PC-3 (cell line): ENCODE data around the gene LIPA. TPM values are rescaled to one million over a fixed set of nuclear protein-coding genes. Genes with fewer than 3 reads are reported as not detected.

Experiments used
- ATAC-seq: fragments of 200-7000 bp; cut with Tn5 transposase; 2 replicates; pipeline ENCODE4 v1.9.1; 2020; ENCODE audit warnings: mild to moderate bottlenecking, moderate library complexity
- BruUV-seq: library from RNA; stranded (reverse); fragments of 400-500 nt; replicated peaks from 2 replicates; lab custom pipeline; 2021; lab: Mats Ljungman, UMichigan
- CTCF ChIA-PET: fragments of 300-600 bp; sonication (Branson Sonifier 250); formaldehyde crosslinking; loops from one replicate; lab custom pipeline; 2022; ENCODE audit warnings: antibody characterized with exemption; lab: Charles Lee
- POLR2A ChIA-PET: fragments of 300-600 bp; sonication (Branson Sonifier 250); formaldehyde crosslinking; loops from one replicate; lab custom pipeline; 2022; ENCODE audit warnings: antibody characterized with exemption; ENCODE audit not compliant: unreplicated experiment; lab: Charles Lee
- DNase-seq: peaks from one replicate; pipeline ENCODE4 v3.0.0-alpha.2; 2015
- H2AFZ ChIP-seq: fragments of 300-600 bp; sonication (generic); 2 replicates; pipeline ENCODE4 v1.6.0; 2016; ENCODE audit warnings: antibody characterized with exemption, low read length
- H3F3A ChIP-seq: fragments of 300-600 bp; sonication (generic); one replicate; pipeline ENCODE4 v1.6.0; 2017; ENCODE audit warnings: antibody characterized with exemption, low read length, control low read depth, mild to moderate bottlenecking; ENCODE audit not compliant: unreplicated experiment
- H3K27ac ChIP-seq: fragments of 300-600 bp; sonication (generic); 2 replicates; pipeline ENCODE4 v1.5.1; 2016; ENCODE audit warnings: mild to moderate bottlenecking, low read length
- H3K27me3 ChIP-seq: fragments of 300-600 bp; sonication (generic); 2 replicates; pipeline ENCODE4 v1.6.1; 2016; ENCODE audit warnings: low read length, mixed read lengths
- H3K36me3 ChIP-seq: fragments of 300-600 bp; sonication (generic); 2 replicates; pipeline ENCODE4 v1.6.1; 2016; ENCODE audit warnings: low read depth, mixed run types, low read length, mixed read lengths
- H3K4me1 ChIP-seq: fragments of 300-600 bp; sonication (generic); 2 replicates; pipeline ENCODE4 v1.5.1; 2016; ENCODE audit warnings: low read length; ENCODE audit not compliant: insufficient read depth
- H3K4me2 ChIP-seq: fragments of 300-600 bp; sonication (generic); 2 replicates; pipeline ENCODE4 v1.6.0; 2016; ENCODE audit warnings: low read length
- H3K4me3 ChIP-seq: fragments of 300-600 bp; sonication (generic); 2 replicates; pipeline ENCODE4 v1.5.1; 2016; ENCODE audit warnings: mild to moderate bottlenecking, low read length, mixed read lengths
- H3K79me2 ChIP-seq: fragments of 300-600 bp; sonication (generic); 2 replicates; pipeline ENCODE4 v1.6.1; 2017; ENCODE audit warnings: low read length, mixed read lengths
- H3K9ac ChIP-seq: fragments of 300-600 bp; sonication (generic); 2 replicates; pipeline ENCODE4 v1.6.0; 2016; ENCODE audit warnings: mild to moderate bottlenecking, low read length
- H3K9me2 ChIP-seq: fragments of 300-600 bp; sonication (generic); replicated peaks from 2 replicates; pipeline ENCODE4 v1.6.1; 2016; ENCODE audit warnings: mixed run types, low read length, mixed read lengths
- H3K9me3 ChIP-seq: fragments of 300-600 bp; sonication (generic); 2 replicates; pipeline ENCODE4 v1.6.1; 2016; ENCODE audit warnings: low read length, mixed read lengths
- H4K20me1 ChIP-seq: fragments of 300-600 bp; sonication (generic); 2 replicates; pipeline ENCODE4 v1.6.1; 2016; ENCODE audit warnings: low read length, mixed read lengths
- CTCF ChIP-seq: fragments of 300-600 bp; sonication (generic); conservative IDR thresholded peaks from 2 replicates; pipeline ENCODE4 v1.5.1; 2017; ENCODE audit warnings: antibody characterized with exemption, low read depth, mild to moderate bottlenecking, low read length
- EZH2 ChIP-seq: fragments of 300-600 bp; sonication (generic); IDR thresholded peaks from one replicate; pipeline ENCODE4 v1.6.1; 2017; ENCODE audit warnings: antibody characterized with exemption, mild to moderate bottlenecking, low read length; ENCODE audit not compliant: unreplicated experiment
- EZH2phosphoT487 ChIP-seq: fragments of 300-600 bp; sonication (generic); IDR thresholded peaks from 2 replicates; pipeline ENCODE4 v1.6.1; 2018; ENCODE audit warnings: mild to moderate bottlenecking, antibody characterized with exemption, low read length, borderline replicate concordance
- intact Hi-C: fragments of 100-400 bp; cut with micrococcal nuclease; formaldehyde crosslinking; loops from 2 replicates; pipeline ENCODE4 v1.9.0; 2023
- total RNA-seq: library from RNA; depleted of rRNA; stranded (reverse); fragments of >200 nt; gene quantifications from 2 replicates; pipeline ENCODE4 v1.2.3, GENCODE V29; 2014

Gene LIPA
- total RNA-seq, 1 experiment from 2014 or later, result 55.7 TPM

GRCh38 chr10:89266721-89267453, 15.3 kb upstream of the LIPA start:
- H3F3A ChIP-seq, result peaks cover 12% of the 10 kb centered on the region
- H3K27ac ChIP-seq, result no peak overlapping the region
- H3K27me3 ChIP-seq, result no peaks in the 10 kb centered on the region
- H3K4me1 ChIP-seq, result peaks cover 34% of the 10 kb centered on the region
- no peak overlapping the region for H3K4me3 ChIP-seq
- no peaks in the 10 kb centered on the region for H3K79me2 ChIP-seq
- H4K20me1 ChIP-seq, result no peaks in the 10 kb centered on the region
- H3K9me2 ChIP-seq, result no peaks in the 10 kb centered on the region
- H3K36me3 ChIP-seq, result no peaks in the 10 kb centered on the region
- 0 out of 2 replicates have a peak overlapping the region, but pooled peaks have one; percentile 46 for H2AFZ ChIP-seq
- ATAC-seq (no peak), DNase-seq (no peak)
- no peak overlapping the region for H3K9ac ChIP-seq
- TF ChIP-seq EZH2, result no peak
- TF ChIP-seq CTCF, result no peak
- no peak for TF ChIP-seq EZH2phosphoT487
- ChIA-PET POLR2A (no interaction called here), CTCF (no interaction called here)
- BruUV-seq, result no TSS peak
- intact Hi-C loops, result no loop called here
- no peaks in the 10 kb centered on the region for H3K9me3 ChIP-seq
- H3K4me2 ChIP-seq, result no peak overlapping the region

- BruUV-seq, result no TSS peak
- ChIA-PET POLR2A (interaction anchor here (0.6 kb wide), 1 partner anchor 101 kb away, joined by 3 read pairs; no protein-coding TSS in a partner anchor), CTCF (no interaction called here)
- Histone ChIP-seq H3K79me2 (peaks cover 8% of the 10 kb centered on the region; the same call in 1 of the 2 replicates), H3K4me2 (peak overlapping the region; percentile 75), H3K4me1 (peaks cover 58% of the 10 kb centered on the region), H3K9me2 (no peaks in the 10 kb centered on the region), H3K4me3 (no peak overlapping the region), H2AFZ (no peak overlapping the region), H3K27me3 (no peaks in the 10 kb centered on the region), H3F3A (peaks cover 12% of the 10 kb centered on the region), H3K9me3 (no peaks in the 10 kb centered on the region), H3K9ac (peak overlapping the region; percentile 79), H3K27ac (peak overlapping the region; percentile 99), H4K20me1 (no peaks in the 10 kb centered on the region), H3K36me3 (no peaks in the 10 kb centered on the region)
- ATAC-seq, result no peak
- DNase-seq, result no peak
- TF ChIP-seq CTCF (no peak), EZH2 (no peak), EZH2phosphoT487 (no peak)
- intact Hi-C loops, result no loop called here
These were observed 12.0 kb upstream of the LIPA start for GRCh38 chr10:89263531-89263930.

- Histone ChIP-seq H3K4me3 (0 out of 2 replicates have a peak overlapping the region, but pooled peaks have one; percentile 7), H3K27me3 (no peaks in the 10 kb centered on the region), H3K9me2 (no peaks in the 10 kb centered on the region), H3K79me2 (peaks cover 8% of the 10 kb centered on the region; the same call in 1 of the 2 replicates), H3K4me1 (peaks cover 60% of the 10 kb centered on the region), H3K27ac (peak overlapping the region; percentile 99), H3K9ac (peak overlapping the region; percentile 79), H4K20me1 (no peaks in the 10 kb centered on the region), H3K36me3 (no peaks in the 10 kb centered on the region), H3K9me3 (no peaks in the 10 kb centered on the region), H3K4me2 (peak overlapping the region; percentile 75), H2AFZ (no peak overlapping the region), H3F3A (peaks cover 12% of the 10 kb centered on the region)
- ATAC-seq, result no peak
- POLR2A ChIA-PET, result interaction anchor here (0.6 kb wide), 1 partner anchor 272 kb away, joined by 4 read pairs; the partner anchor contains the start of gene FAS
- no peak for TF ChIP-seq EZH2
- TF ChIP-seq EZH2phosphoT487, result no peak
- no peak for TF ChIP-seq CTCF
- intact Hi-C loops, result no loop called here
- CTCF ChIA-PET, result no interaction called here
- BruUV-seq, result TSS peak; percentile 87
- DNase-seq, result no peak
These were observed 11.5 kb upstream of the LIPA start for GRCh38 chr10:89263091-89263490.
